Memory B cell (primary cell): ENCODE results near the gene TMEM121.
A peak's percentile ranks its signal among the peaks of the same experiment; 100 is the strongest.

Experiments
- ATAC-seq: fragments of 150-1000 bp; cut with Tn5 transposase; 2 replicates; pipeline ENCODE4 v1.10.0; 2021; ENCODE audit warnings: low read depth, mild to moderate bottlenecking, moderate library complexity
- DNase-seq, 2 donors: peaks; one replicate each; pipeline ENCODE4 v3.0.0; 2022; ENCODE audit warnings: low spot score in 2 of 2
- H3K27ac Mint-ChIP-seq: one replicate; pipeline ENCODE4 v1.8.0; 2022; ENCODE audit warnings: mild to moderate bottlenecking, moderate library complexity, mixed read lengths
- H3K27me3 Mint-ChIP-seq: one replicate; pipeline ENCODE4 v1.8.0; 2022; ENCODE audit warnings: mixed read lengths
- H3K36me3 Mint-ChIP-seq: one replicate; pipeline ENCODE4 v1.8.0; 2022; ENCODE audit warnings: mild to moderate bottlenecking, mixed read lengths
- H3K4me1 Mint-ChIP-seq: one replicate; pipeline ENCODE4 v1.8.0; 2022; ENCODE audit warnings: mixed read lengths
- H3K4me3 Mint-ChIP-seq: one replicate; pipeline ENCODE4 v1.8.0; 2022; ENCODE audit warnings: mild to moderate bottlenecking, moderate library complexity, mixed read lengths
- H3K9me3 Mint-ChIP-seq: one replicate; pipeline ENCODE4 v1.8.0; 2022; ENCODE audit warnings: mixed read lengths

The TMEM121 gene

DNA sequence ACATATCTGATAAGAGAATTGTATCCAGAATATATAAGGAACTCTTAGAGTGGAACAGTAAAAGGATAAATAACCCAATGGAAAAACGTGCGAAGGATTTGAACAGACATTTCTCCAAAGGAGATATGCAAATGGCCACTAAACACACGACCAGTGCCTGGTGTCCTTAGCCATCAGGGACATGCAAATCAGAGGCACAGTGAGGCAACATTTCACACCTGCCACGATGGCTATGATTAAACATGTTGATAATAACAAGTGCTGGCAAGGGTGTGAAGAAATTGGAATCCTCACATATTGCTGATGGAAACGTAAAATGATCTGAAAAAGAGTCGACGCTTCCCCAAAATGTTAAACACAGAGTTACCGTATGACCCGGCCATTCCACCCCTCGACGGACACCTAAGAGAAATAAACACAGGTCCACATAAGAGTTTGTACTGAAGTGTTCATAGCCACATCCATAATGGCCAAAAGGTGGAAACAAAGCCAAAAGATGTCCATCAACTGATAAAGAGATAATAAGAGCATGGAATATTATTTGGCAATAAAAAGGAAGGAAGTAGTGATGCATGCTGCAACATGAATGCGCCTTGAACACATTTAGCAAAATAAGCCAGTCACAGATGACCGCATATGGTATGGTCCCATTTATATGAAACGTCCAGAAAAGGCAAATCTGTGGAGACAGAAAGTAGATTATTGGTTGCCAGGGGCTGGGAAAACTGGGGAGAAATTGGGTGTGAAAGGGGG, 6.3 kb upstream of the TMEM121 start:
- Mint-ChIP-seq H3K27me3 (peaks cover 17% of the 10 kb centered on the region), H3K27ac (no peak overlapping the region), H3K4me3 (no peak overlapping the region), H3K9me3 (no peaks in the 10 kb centered on the region), H3K4me1 (peaks cover 6% of the 10 kb centered on the region), H3K36me3 (no peaks in the 10 kb centered on the region)
- ATAC-seq (no peak), DNase-seq (no peak)

DNA sequence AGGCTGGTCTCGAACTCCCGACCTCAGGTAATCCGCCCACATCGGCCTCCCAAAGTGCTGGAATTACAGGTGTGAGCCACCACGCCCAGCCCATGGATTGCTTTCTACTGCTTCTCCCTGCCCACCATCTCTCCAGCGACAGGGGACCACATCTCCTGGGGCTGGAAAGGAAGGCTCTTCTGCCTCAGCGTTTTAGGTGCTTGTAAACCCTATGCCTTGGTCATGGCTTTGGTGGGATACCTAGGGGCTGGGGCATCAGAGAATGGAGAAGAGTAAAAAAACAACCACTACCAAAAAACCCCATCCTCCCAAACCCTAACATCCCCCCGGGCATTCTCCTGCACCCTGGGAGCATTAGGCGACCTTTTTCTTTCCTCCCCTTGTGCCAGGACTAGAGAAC, 1.1 kb upstream of the TMEM121 start:
- H3K27me3 Mint-ChIP-seq = peaks cover 14% of the 10 kb centered on the region
- H3K9me3 Mint-ChIP-seq = no peaks in the 10 kb centered on the region
- no peak overlapping the region for H3K27ac Mint-ChIP-seq
- H3K4me1 Mint-ChIP-seq = peaks cover 25% of the 10 kb centered on the region
- ATAC-seq = no peak
- no peak for DNase-seq
- H3K36me3 Mint-ChIP-seq = no peaks in the 10 kb centered on the region
- peak overlapping the region; percentile 50 for H3K4me3 Mint-ChIP-seq

DNA sequence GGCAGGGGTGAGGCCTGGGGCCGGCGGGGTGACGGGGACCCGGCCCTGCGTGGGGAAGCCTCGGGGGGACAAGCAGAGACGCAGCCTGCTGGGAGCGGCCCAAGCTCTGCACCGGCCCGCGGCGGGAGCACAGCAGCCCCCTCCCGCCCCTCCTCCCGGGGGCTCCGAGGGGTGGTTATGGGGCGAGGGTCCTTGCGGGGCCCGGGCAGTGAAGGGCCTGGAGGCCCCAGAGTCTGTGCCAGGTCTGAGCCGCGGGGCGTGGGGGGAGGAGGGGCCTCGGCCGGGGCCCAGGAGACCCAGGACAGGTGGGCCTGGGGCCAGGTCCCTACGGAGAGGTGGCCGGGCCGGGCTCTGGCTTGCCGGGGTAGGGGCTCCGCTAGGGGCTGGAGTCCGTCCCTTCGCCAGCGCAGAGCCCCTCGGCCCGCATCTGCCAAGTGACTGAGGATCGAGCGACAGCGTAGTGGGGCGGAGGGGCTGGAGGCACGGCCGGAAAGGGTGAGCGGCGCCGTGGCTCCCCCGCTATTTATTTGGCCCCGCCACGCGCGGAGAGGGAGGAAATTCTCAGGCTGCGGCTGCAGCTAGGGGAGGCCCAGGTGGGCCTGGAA, 495 bp downstream of the TMEM121 start:
- Mint-ChIP-seq H3K36me3 (no peaks in the 10 kb centered on the region), H3K27ac (peak overlapping the region; percentile 53), H3K4me3 (peak overlapping the region; percentile 83), H3K9me3 (no peaks in the 10 kb centered on the region), H3K27me3 (peaks cover 11% of the 10 kb centered on the region), H3K4me1 (peaks cover 34% of the 10 kb centered on the region)
- ATAC-seq (no peak), DNase-seq (peak in 1 of 2 donors; percentile 44)

DNA sequence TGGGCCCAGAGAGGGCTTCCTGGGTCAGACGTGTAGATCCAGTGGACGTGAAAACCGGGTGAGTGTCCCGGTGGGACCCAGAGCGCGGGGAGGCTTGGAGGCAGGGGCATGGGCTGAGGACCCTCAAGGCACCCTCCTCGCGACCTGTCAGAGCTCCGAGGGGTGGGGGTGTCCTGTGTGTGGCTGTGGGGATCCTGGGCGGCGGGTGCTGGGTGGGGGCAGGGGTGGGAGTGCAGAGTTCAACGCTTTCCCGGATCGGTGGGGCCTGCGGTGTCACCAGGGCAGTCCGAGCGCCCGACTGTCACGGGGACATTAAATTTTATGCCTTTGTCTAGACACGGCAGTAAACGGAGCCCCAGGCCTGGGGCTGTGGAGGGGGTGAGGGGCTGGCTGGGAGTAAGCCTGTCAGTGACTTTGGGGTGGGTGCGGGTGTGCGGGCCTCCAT, 1.0 kb downstream of the TMEM121 start:
- H3K36me3 Mint-ChIP-seq = no peaks in the 10 kb centered on the region
- H3K27me3 Mint-ChIP-seq = peaks cover 10% of the 10 kb centered on the region
- DNase-seq (no peak), ATAC-seq (no peak)
- peak overlapping the region; percentile 53 for H3K27ac Mint-ChIP-seq
- no peaks in the 10 kb centered on the region for H3K9me3 Mint-ChIP-seq
- peaks cover 38% of the 10 kb centered on the region for H3K4me1 Mint-ChIP-seq
- peak overlapping the region; percentile 83 for H3K4me3 Mint-ChIP-seq

DNA sequence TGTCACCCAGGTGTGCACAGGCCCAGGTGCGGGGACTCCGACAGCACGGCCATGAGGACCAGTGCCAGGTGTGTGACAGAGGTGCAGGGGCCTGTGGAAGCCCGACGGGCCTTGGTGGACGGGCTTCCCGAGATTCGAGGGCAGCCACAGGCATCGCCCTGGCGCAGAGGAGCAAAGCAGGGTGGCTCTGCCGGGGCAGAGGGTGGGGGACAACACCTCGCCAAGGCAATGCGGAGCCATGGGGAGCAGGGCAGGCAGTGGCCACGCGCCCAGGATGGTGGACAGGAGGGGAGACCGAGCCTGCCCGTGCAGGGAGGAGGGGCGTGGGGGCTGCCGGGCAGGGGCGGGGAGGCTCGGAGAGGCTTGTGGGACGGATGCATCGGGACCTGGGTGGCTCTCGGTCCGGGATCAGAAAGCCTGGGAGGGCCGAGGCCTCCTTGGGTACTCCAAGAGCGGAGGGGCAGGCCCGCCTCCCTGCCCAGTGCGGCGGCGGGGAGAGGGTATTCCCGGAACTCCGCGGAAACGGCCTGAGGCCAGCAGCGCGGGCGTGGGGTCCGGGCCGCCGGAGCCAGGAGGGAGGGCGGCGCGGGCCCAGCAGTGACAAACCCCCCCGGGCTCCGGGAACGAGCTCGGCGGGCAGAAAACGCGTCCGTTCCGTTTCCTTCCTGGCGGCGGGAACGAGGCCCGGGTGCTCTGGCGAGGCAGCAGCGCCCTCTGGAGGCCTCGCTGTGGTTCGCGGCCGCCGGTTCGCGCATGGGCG, 1.6 kb downstream of the TMEM121 start:
- Mint-ChIP-seq H3K36me3 (no peaks in the 10 kb centered on the region), H3K4me1 (peaks cover 44% of the 10 kb centered on the region), H3K27ac (peak overlapping the region; percentile 53), H3K9me3 (no peaks in the 10 kb centered on the region), H3K4me3 (peak overlapping the region; percentile 83), H3K27me3 (peaks cover 10% of the 10 kb centered on the region)
- DNase-seq (peak; percentile 85 to 90), ATAC-seq (peak; percentile 57)

DNA sequence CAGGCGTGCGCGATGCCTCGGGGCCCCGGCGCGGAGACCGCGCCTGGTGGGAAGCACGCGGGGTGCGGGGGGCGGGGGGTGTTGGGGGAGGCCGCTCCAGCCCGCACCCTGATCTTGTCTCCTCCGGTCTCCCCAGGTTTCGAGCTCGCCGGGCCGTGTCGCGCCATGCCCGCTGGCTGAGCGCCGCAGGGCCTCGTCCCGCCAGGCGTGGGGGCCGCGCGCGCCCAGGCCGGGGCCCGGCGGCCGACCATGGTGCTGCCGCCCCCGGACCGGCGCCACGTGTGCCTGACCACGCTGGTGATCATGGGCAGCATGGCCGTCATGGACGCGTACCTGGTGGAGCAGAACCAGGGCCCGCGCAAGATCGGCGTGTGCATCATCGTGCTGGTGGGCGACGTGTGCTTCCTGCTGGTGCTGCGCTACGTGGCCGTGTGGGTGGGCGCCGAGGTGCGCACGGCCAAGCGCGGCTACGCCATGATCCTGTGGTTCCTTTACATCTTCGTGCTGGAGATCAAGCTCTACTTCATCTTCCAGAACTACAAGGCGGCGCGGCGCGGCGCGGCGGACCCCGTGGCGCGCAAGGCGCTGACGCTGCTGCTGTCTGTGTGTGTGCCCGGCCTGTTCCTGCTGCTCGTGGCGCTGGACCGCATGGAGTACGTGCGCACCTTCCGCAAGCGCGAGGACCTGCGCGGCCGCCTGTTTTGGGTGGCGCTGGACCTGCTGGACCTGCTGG, 2.4 kb downstream of the TMEM121 start:
- Mint-ChIP-seq H3K4me3 (peak overlapping the region; percentile 77), H3K27me3 (peaks cover 10% of the 10 kb centered on the region), H3K9me3 (no peaks in the 10 kb centered on the region), H3K4me1 (peaks cover 47% of the 10 kb centered on the region), H3K27ac (no peak overlapping the region), H3K36me3 (no peaks in the 10 kb centered on the region)
- peak; percentile 2 for ATAC-seq
- DNase-seq = peak in 1 of 2 donors; percentile 44

DNA sequence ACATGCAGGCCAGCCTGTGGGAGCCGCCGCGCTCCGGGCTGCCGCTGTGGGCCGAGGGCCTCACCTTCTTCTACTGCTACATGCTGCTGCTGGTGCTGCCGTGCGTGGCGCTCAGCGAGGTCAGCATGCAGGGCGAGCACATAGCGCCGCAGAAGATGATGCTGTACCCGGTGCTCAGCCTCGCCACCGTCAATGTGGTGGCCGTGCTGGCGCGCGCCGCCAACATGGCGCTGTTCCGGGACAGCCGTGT, 2.9 kb downstream of the TMEM121 start:
- Mint-ChIP-seq H3K4me3 (peak overlapping the region; percentile 77), H3K9me3 (no peaks in the 10 kb centered on the region), H3K4me1 (peaks cover 49% of the 10 kb centered on the region), H3K27ac (no peak overlapping the region), H3K27me3 (peaks cover 10% of the 10 kb centered on the region), H3K36me3 (no peaks in the 10 kb centered on the region)
- no peak for ATAC-seq
- DNase-seq = no peak

DNA sequence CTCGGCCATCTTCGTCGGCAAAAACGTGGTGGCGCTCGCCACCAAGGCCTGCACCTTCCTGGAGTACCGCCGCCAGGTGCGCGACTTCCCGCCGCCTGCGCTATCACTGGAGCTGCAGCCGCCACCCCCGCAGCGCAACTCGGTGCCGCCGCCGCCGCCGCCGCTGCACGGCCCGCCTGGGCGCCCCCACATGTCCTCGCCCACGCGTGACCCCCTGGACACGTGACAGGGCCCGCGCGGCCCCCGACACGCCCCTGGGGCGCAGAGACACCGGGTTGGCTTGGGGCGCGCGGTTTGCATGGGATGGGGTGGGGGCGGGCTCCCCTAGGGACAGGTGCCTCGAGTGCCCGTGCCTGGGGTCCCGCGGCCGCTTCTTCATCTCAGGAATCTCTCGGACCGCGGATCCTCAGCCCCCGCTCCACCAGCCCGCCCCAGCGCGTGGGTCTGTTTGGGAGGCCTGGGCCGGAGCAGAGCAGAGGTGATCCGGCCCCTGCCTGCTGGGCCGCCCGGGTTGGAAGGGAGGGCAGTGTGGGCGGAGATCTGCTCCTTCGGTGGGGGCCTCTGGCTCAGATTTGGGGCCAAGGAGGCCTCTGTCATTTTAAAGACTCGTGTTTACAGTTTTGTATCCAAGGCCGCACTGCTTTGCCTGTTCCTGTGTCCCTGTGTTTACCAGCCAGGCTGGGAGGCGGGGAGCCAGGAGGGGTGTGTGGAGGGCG, 3.3 kb downstream of the TMEM121 start:
- ATAC-seq = peak; percentile 15

DNA sequence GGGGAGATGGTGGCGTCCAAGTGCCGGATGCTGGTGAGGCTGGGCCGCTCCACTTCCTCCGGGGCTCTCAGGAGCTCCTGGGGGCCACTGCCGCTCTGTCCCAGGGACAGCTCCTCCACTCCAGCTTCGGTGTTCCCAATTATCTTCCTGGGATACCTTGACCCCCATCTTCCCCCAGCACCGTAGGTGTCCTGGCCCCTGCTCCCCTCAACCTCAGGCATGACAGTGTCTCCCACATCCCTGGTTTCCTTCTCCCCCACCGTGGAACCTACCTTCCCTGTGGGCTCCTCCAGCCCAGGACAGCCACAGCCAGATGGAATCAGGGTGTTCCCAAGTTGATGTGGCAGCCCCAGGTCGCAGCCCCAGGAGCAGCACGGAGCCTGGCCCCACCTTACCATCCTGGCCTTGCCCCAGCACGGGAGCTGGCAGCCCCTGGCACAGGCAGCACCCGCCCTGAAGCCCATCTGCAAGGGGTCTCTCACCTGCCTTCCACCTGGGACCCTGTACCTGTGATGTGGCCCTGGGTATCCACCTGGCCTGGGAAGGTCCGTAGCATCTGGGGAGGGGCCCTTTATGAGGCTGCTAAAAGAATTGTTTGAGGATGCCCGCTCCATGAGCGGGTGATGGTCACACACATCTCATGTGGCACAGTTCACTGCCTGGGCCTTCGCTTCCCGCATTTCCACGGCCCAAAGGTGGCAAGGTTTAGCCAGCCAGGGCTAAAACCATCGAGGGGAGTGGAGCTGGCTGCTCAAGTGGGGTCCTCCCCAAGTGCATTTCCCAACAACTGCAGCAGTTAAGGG, 4.1 kb downstream of the TMEM121 start:
- Mint-ChIP-seq H3K4me3 (peak overlapping the region; percentile 77), H3K36me3 (no peaks in the 10 kb centered on the region), H3K9me3 (no peaks in the 10 kb centered on the region), H3K27me3 (peaks cover 10% of the 10 kb centered on the region), H3K4me1 (peaks cover 49% of the 10 kb centered on the region), H3K27ac (no peak overlapping the region)
- ATAC-seq (no peak), DNase-seq (no peak)

More for the DNA sequence above, 3.3 kb downstream of the TMEM121 start:
- Mint-ChIP-seq H3K4me1 (peaks cover 49% of the 10 kb centered on the region), H3K36me3 (no peaks in the 10 kb centered on the region), H3K27me3 (peaks cover 10% of the 10 kb centered on the region), H3K9me3 (no peaks in the 10 kb centered on the region), H3K27ac (no peak overlapping the region), H3K4me3 (peak overlapping the region; percentile 77)
- peak in 1 of 2 donors; percentile 54 for DNase-seq

DNA sequence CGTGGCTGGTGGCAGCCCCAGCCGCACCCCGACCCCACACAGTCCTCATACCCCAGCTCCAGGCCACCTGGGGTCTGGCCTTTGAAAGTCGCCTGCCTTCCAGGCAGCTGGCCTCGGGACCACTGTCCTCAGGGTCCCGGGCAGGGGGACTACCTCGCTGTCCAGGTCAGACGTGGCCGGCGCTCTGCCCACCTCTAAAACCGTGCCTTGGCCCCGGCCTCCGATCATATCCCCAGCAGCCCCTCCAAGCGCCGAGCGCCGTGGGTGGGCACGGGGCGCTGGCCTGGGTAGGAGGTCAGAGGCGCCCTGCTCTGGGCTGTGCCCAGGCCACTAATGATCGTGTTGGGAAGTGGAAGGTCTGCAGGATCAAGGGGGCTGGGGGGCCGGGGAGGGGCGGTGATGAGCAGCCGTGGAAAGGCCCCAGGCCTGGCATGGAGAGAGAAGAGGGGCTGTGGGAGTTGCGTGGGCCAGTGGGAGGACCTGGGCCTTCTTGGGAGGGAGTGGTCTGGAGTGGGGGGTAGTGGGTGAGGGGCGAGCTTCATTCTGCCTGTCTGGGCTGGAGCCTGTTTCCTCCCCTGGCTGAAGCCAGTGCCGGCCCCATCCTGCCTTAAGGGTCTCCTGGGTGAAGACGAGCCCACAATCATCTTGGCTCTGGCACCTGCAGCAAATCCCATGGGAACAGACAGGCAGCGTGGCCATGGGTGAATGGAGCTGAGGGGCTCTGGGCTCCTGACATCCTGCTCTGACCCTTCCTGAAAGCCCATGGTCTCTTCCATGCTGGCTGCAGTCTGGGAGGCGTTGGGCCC, 4.9 kb downstream of the TMEM121 start:
- H3K9me3 Mint-ChIP-seq = no peaks in the 10 kb centered on the region
- peak overlapping the region; percentile 77 for H3K4me3 Mint-ChIP-seq
- no peaks in the 10 kb centered on the region for H3K36me3 Mint-ChIP-seq
- no peak for ATAC-seq
- no peak for DNase-seq
- peaks cover 46% of the 10 kb centered on the region for H3K4me1 Mint-ChIP-seq
- peaks cover 7% of the 10 kb centered on the region for H3K27me3 Mint-ChIP-seq
- no peak overlapping the region for H3K27ac Mint-ChIP-seq

DNA sequence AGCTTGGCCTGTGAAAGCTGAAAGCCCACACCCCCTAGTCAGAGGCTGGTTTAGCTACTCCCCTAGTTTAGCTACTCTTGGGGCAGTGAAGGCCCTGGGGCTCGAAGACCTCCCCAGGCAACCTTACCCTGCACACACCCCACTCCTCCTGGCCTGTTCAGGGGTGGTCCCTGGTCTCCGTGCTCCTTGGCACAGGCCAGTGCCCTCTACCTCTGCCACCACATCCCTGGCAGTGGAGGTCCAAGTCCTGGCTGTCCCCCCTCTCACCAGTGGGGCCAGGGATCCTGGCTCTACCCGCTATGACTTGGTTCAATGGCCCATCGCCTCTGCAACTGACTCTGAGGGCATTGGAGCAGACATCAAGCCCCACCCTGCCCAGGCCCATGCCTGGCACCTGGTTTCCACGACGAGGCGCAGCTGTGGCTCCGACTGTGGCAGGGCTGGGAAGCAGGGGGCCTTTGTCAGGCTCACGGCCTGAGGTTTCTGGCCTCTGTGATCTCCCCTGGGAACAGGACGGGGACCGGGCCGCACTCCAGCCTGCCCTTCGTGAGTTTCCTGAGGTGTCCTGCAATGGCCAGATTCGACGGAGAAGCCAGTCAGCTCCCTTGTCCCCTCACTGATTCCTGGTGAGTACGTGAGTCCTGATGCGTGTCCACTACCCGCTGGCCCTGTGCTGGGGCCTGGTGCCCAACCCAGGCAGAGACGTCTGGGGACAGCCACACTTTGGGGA, 5.7 kb downstream of the TMEM121 start:
- Mint-ChIP-seq H3K36me3 (no peaks in the 10 kb centered on the region), H3K4me1 (peaks cover 44% of the 10 kb centered on the region), H3K4me3 (peak overlapping the region; percentile 57), H3K27me3 (peaks cover 6% of the 10 kb centered on the region), H3K27ac (peak overlapping the region; percentile 79), H3K9me3 (no peaks in the 10 kb centered on the region)
- DNase-seq (peak; percentile 24 to 54), ATAC-seq (peak; percentile 37)

DNA sequence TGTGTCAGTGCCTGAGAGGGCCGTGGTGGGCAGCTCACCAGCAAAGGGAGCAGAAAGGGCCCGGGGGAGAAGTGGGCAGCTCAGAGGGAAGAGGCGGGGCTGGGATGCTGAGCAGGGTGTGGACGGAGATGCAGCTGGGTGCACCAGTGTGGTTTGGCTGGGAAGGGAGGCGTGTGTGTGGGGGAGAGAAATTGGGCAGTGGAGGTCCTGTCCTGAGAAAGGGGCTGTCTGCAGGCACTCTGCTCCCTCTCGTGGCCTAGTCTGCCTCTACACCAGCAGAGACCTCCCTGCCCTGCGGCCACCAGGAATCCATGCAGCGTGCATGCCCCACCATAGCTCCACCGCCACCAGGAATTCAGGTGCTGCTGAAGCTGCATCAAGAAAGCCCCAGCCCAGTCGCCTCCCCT, 6.4 kb downstream of the TMEM121 start:
- ATAC-seq = peak; percentile 51
- peak; percentile 53 to 59 for DNase-seq
- peak overlapping the region; percentile 57 for H3K4me3 Mint-ChIP-seq
- H3K27ac Mint-ChIP-seq = peak overlapping the region; percentile 79
- H3K27me3 Mint-ChIP-seq = peaks cover 2% of the 10 kb centered on the region
- H3K4me1 Mint-ChIP-seq = peaks cover 38% of the 10 kb centered on the region
- H3K9me3 Mint-ChIP-seq = no peaks in the 10 kb centered on the region
- H3K36me3 Mint-ChIP-seq = no peaks in the 10 kb centered on the region
